HTERT RPE-1 (cell line): ENCODE data around the gene SNX18.
"Not testable (repeated sequence)": the region's sequence is repeated elsewhere in the genome, so short reads cannot be mapped to it uniquely, and the experiment has no call there.

Experiments used
- in situ Hi-C: fragments of 300-500 bp; cut with MboI; formaldehyde crosslinking; loops from 4 replicates; pipeline ENCODE4 v1.14.3; 2020; ENCODE audit warnings: low sequenced_read_pairs

The SNX18 gene

DNA sequence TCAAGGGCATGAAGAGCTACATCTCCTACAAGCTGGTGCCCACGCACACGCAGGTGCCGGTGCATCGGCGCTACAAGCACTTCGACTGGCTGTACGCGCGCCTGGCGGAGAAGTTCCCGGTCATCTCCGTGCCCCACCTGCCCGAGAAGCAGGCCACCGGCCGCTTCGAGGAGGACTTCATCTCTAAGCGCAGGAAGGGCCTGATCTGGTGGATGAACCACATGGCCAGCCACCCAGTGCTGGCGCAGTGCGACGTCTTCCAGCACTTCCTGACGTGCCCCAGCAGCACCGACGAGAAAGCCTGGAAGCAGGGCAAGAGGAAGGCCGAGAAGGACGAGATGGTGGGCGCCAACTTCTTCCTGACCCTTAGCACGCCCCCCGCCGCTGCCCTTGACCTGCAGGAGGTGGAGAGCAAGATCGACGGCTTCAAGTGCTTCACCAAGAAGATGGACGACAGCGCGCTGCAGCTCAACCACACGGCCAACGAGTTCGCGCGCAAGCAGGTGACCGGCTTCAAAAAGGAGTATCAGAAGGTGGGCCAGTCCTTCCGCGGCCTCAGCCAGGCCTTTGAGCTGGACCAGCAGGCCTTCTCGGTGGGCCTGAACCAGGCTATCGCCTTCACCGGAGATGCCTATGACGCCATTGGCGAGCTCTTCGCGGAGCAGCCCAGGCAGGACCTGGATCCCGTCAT, 1.4 kb downstream of the SNX18 start:
- in situ Hi-C loops, result no loop called here

DNA sequence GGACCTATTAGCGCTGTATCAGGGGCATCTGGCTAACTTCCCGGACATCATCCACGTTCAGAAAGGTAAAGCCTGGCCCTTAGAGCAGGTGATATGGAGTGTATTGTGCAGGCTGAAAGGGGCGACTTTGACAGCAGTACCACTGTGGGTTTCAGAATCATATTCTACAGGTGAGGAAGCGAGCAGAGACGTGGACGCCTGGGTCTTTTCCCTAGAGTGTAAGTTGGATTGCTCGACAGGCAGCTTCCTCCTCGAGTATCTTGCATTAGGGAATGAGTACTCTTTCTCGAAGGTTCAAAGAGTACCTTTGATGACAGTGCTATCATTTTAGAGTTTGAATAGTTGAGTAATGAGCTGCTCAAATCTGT, 1.9 kb downstream of the SNX18 start:
- in situ Hi-C loops, result no loop called here

DNA sequence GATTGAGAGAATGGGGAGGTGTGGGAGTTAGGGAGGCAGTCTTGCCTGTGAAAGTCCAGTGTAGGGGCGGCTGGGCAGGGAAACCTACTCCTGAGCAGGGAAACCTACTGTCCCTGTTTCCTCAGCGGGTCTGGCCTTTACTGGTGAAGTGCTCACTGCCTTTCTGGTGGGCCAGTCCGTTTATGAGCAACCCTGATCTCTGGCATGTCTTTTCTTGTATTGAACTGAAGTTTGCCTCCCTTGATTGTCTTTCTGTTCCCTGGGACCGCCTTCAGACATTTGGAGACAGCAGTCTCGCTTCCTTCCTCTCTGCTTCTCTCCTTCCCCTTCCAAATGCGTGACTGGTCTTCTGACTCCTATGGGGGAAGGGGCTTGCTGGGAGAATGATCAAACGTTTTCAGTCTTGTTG, 2.9 kb downstream of the SNX18 start:
- in situ Hi-C loops, result no loop called here

DNA sequence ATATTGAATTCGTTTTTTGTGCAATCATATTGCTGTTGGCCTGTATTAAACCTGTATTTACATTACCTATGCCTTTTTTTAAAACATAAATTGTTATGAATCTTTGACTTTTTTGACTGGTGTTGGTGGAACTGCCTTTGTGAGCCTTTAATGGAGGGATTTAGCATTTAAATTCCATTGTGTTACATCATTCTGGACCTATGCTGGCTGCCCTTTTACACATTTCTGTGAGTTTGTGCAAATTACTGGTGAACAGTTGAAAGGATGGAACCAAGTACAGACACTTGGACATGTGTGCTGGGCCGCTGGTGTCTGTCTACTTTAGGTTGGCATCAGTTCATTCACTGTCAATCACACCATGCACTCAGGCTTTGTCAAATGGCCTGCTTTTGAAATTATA, 3.4 kb downstream of the SNX18 start:
- in situ Hi-C loops, result no loop called here

DNA sequence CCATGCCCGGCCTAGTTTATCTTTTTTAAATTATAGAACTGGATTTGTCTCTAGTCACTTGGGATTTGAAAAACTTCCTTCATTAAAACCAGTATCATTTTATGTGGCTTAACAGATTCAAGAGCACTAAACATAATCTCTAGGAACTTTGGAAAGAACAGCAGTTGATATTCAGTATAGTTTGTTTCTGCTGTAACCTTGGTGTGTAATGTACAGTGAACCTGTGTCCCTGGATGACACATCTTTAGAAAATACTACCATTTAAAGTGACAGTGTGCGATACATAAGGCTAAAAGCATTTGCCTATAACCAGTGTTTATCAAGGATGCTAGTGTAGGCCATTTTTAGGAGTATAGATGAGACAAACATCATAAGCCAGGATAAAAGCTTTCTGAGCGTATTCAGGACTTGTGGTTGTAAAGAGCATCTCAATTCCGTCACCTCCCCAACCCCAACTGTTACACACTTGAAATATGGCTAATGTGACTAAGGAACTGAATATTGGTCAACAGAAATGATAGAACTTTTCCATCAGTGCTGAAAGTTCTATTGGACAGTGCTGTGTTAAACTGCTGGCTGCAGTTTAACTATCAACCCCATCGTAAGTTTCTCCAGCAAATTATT, 4.4 kb downstream of the SNX18 start:
- in situ Hi-C loops, result no loop called here

DNA sequence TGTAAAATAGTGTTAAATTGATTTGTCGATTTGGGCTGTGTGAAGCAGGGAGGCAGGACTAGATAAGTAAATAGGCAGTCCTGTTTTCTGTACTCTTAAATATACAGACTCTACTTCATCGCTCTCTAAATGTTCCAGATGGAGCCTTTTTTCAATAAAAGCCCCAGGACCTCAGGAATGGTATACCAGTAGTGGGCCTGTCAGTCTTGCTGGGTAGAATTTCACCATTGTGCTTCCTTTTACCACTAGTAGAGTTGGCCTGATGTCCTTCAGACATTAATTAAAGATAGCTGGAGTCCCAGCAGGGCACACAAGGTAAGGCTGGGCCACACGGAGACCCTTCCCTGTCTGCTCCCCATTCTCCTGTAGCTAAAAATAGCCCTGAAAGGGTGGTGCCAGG, 6.0 kb downstream of the SNX18 start:
- in situ Hi-C loops, result no loop called here

DNA sequence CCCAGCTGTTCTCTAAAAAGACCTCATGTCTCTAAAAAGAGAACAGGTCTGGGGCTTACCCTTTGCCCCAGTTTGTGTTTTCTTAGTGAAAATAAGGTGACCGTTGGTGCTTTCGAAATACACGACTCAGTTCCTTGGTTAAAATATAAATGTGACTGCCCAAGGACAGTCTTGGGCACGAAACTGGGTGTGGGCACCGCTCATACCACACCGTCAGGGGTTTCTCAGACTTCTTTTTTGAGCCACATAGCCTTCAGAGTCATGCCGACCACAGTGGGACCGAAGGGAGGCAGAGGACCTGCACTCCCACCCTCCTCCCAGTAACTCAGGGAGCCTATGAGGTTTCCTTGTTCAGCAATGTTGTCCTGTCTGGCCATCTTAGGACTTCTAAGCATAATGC, 6.5 kb downstream of the SNX18 start:
- in situ Hi-C loops, result no loop called here

DNA sequence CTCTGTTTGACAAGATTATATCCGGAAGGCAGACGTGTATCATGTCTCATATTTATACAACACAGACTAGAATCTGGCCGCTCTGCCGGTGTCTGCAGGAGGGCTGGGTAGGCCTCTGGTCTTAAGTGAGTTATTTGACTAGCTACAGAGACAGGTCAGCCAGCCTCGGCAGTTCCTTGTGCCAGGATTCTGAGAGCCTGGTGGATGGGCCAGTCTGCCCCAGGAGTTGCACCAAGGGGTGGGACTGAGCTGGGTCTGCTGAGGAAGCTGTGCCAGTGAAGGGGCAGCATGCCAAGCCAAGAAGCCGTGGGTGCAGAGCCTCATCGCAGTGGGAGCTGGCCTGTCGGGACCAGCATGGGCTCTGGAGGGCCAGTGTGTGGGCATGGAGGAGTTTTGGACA, 7.1 kb downstream of the SNX18 start:
- in situ Hi-C loops, result no loop called here

DNA sequence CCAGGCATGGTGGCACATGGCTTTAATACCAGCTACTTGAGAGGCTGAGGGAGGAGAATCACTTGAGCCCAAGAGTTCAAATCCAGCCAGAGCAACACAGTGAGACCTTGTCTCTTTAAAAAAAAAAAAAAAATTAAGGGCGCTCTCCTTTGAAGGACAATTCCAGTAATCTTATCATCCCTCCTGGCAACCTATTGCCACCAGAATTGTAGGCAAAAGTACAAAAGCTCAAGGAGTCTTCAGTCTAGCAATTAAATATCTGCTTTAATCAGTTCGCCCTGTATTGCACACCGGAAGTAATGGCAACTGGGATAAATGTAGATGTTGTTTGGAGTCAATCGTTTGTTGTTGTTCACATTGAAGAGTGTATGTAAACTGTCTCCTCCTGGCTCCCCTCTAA, 7.7 kb downstream of the SNX18 start:
- in situ Hi-C loops, result no loop called here

DNA sequence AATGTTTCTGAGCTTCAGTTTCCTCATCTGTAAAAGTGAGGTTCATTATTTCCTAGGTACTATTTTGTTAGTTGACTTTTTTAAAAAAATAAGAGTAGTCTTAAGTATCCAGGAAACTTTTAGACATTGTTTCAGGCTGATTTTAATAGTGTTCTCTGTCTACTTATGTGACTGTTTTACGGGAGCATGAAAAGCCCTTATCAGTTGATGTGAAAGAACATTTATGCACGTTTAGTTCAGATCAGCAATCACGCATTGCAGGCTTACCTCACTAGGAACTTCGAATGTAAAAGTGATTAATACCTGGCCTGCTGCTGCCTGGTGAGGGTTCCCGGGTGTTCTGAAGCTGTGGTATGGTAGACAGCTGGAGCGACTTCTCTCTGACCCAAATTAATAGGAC, 8.1 kb downstream of the SNX18 start:
- in situ Hi-C loops, result no loop called here

DNA sequence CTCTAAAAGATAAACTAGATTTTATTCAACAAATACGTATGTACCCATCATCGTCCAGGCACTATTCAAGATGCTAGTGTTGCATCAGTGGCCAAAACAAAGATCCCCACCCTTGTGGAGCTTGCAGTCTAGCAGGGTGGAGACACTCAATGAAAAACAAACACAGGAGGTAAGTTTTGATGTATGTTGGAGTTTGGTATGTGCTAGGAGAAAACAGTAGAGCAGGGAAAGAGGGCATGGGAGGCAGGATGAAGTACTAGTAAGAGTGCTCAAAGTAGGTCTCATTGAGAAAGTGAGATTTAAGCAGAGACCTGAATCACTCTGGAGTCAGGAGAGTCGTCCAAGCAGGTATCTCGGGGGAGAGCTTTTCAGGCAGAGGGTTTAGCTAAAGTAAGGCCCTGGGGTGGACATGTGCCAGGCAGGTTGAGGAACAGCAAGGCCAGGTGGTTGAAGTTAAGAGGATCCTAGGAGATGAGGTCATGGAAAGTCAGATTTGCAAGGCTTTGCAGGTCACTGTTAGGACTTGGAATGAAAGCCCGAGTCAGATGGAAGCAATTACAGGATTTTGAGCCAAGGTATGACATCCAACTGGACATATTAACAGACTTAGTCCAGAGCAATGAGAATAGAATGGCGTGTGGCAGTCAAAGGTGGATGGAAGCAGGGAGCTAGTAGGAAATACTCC, 9.2 kb downstream of the SNX18 start:
- in situ Hi-C loops, result no loop called here

DNA sequence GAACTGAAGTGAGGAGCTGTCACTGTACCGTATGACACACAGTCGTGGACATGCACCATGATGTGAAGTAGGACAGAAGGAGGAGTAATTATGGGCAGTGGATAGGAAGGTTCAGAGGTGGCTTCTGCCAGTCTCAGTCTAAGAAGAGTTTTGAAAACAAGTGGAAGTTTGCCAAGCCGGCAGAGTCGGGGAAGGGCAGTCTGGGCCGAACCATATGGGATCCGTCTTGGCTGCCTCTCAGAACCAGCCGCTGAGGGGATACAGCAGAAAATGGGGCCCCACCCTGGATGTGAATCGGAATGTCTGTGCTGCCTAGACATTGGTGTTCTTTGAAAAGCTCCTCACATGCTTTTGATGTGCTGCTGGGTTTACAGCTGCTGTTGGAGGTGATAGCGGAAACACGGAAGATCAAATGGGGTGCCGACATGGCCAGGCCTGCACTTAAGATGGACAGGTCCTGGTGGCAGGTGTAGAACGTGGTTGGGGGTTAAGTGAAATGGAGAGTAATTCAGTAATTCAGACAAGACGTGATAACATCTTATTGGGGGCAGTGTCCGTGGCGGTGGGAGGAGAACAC, 11.2 kb downstream of the SNX18 start:
- in situ Hi-C loops, result no loop called here

DNA sequence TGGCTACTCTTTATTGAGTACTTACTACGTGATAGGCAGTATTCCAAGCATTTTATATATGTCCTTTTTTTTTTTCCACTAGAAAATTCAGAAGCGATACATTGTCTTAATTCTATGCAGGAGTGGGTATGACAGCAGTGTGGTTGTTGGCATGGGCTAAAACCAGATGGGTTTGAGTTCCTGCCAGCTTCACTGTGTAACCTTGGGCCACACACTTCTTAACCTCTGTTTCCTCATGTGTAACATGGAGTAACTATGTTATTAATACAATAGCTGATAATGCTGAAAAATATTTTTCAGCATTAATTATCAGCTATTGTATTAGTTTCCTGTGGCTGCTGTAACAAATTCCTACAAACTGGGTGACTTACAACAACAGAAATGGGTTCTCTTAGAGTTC, 12.0 kb downstream of the SNX18 start:
- in situ Hi-C loops, result no loop called here

DNA sequence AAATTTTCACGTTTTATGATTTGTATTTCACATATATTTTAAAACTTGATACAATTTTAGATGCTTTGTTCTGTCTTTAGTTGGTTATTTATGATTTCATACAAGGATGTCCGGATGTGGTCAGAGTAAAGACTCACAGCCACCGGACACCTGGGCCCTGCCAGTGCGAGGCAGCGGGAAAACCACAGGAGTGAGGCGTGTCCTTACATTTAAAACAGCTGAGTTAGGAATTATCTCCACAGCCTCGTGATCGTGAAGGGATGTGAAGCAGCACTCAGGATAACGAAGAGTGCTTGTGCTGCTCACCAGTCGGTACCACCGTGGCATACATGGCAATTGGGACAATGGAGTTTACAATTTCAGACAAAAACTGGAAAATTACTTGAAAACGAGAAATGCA, 14.0 kb downstream of the SNX18 start:
- in situ Hi-C loops, result no loop called here

DNA sequence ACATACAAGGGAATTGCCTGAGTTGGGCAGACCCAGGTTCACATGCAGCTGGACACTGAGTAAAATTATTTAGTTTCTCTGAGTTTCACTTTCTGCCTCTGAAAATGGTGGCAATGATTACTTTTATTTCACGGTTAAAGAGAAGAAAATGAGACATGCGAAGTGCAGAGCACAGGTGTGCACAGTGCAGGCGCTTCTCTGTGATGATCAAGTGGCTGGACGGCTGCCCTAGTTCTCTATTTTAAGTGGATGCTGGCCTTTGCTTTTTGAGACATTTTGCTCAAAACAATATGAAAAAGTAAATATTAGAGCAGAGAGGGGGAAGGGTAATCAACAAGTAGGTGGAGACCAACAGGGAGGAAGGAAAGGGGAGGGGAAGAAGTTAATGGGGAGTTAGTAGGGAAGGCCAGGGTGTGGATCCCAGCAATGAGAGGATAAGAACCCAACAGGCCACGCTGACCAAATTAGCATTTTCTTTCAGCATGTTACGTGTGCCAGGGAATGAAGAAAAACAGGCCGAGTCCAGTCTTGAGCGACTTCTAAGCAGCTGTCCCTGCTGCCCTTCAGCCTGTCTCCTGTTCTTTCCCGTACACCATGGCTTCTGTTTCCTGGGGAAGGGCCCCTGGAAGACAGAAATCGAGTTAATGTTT, 16.1 kb downstream of the SNX18 start:
- in situ Hi-C loops, result no loop called here

DNA sequence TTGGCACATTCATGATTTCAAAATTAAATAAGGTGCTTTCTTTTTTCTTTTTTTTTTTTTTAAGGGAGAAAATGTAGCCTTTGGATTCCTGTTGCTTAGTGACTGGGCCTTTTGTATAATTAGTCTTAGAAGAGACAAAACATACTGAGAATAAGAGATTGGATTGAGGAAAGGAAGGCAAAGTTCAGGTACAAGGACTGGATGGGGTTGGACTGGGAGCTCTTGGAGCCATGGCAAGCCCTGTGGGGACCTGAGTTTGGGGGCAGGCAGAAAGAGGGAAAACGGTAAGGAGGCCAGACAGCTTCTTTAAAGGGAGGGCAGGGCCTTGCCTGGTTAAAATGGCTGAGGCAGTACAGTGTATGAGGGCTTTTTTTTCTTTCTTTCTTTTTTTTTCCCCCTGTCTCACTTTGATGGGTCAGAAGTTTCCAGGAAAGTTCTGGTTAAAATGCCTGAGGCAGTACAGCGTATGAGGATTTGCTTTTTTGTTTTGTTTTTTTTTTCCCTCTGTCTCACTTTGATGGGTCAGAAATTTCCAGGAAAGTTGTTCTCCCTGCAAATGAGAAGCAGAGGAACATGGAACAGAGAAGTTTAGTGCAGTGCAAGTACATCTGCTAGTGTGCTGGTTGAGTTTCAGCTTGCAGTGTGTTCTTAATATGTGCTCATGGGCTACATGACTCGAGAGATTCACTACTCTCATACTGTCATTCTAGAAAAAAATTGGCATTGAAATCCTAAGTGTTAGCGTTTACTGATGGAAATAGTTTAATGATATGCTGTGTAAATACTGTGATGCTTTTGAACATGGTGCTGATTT, 16.8 kb downstream of the SNX18 start:
- in situ Hi-C loops, result no loop called here

DNA sequence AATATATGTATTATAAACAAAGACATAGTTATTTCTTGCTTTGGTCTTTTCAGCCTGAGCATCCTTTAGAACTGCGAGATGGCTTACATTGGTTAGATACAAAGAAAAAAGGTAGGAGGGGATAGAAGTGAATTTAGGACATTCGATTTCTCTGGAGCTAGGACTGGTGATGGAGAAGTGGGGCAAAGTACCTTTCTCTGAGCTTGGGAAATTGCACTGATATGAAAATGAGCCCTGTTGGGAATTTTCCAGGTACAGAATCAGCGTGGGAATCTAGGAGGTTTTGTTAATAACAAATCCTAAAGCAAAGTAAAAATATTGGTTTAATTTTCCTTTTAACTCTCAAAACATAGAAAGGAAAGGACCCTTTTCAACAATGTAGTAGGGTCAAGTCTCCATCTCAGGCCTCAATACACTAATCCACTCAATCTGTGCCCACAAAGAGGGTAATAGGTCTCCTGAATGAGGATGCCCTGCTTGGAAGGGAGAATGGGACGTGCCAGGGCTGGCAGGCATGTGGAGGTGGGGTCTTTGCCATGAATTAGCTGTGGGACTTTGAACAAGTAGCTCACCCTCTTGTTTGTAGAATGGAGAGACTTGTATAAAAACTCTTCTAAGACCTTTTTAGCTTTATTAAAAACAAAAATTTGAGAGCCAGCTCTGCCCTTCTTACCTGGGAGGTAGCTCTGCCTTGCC, 17.7 kb downstream of the SNX18 start:
- in situ Hi-C loops, result no loop called here

DNA sequence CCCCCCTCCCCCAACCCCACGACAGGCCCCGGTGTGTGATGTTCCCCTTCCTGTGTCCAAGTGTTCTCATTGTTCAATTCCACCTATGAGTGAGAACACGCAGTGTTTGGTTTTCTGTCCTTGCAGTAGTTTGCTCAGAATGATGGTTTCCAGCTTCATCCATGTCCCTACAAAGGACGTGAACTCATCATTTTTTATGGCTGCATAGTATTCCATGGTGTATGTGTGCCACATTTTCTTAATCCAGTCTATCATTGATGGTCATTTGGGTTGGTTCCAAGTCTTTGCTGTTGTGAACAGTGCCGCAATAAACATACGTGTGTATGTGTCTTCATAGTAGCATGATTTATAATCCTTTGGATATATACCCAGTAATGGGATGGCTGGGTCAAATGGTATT, 18.8 kb downstream of the SNX18 start:
- in situ Hi-C loops, result not testable (repeated sequence)

DNA sequence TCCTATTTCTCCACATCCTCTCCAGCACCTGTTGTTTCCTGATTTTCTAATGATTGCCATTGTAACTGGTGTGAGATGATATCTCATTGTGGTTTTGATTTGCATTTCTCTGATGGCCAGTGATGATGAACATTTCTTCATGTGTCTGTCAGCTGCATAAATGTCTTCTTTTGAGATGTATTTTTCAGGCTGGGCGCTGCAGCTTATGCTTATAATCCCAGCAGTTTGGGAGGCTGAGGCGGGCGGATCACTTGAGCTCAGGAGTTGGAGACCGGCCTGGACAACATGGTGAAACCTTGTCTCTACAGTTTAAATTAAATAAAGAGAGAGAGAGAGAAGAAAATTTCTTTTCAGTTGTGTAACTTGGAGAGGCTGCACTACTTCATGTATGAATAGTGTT, 19.3 kb downstream of the SNX18 start:
- in situ Hi-C loops, result not testable (repeated sequence)

DNA sequence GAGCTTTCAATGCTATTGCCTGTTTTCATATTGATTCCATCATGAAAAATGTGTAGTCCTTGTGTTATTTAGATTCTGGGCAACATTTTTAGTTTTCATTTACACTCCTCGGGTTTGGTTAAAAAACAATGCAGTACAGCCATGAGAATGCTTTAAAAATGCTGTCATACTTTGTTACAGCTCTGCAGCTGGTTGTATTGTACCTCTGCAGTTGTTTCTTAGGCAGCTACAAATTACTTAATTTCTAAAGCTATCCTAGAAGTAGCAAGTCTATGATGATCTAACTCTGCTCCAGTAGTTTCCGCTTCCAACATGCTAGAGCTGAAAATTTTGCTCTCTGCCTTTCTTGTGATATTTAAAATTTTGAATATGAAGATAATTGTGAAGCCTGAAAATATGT, 20.2 kb downstream of the SNX18 start:
- in situ Hi-C loops, result no loop called here
